ENCODE results near the gene CLMP.

The CLMP gene

DNA sequence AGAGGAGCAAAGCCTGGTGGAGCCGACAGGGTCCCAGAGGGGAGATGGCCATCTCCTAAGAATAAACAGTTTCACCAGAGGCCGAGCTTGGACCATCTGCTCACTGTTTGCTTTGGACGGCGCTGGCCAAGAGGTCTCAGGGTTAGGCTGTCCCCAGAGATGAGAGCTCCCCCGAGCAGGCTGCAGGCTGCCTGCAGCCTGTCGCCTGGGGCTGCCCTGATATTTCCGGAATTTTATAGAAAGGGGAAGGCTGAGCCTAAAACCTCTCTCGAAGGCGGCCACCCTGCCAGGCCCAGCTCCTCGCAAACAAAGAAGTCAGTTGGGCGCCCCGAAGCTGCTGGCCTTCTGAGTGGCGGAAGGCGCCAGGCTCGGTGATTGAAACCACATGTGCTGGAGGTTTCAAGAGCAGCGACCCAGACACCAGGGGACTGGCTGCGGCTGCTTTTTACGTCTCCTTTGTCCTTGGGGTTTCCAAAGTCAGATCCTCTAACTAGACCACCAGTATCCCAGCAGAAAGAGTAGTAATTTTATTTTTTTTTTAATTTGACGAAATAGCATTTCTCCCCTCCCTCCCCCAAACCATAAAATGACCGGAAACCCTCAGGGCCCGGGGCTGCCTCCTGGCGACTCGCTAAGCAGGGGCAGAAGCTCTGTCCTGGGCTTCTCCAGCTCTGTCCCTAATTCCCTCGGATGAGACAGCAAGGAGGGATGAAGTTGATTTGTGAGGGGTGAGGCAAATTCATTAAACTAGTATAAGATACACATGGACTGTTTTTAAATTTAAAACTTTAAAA, 57.4 kb downstream of the CLMP start (continued):
- no peak for TF ChIP-seq PATZ1 (CRISPR knock-in tag; IDR thresholded peaks at IDR 0.05; ENCODE audit: borderline replicate concordance)
- TF ChIP-seq POU6F1 (CRISPR knock-in tag; IDR thresholded peaks at IDR 0.05; ENCODE audit: borderline replicate concordance, low read depth) = no peak
- TF ChIP-seq ZFP30 (CRISPR knock-in tag; IDR thresholded peaks at IDR 0.05) = no peak
- TF ChIP-seq, protein P1, sequence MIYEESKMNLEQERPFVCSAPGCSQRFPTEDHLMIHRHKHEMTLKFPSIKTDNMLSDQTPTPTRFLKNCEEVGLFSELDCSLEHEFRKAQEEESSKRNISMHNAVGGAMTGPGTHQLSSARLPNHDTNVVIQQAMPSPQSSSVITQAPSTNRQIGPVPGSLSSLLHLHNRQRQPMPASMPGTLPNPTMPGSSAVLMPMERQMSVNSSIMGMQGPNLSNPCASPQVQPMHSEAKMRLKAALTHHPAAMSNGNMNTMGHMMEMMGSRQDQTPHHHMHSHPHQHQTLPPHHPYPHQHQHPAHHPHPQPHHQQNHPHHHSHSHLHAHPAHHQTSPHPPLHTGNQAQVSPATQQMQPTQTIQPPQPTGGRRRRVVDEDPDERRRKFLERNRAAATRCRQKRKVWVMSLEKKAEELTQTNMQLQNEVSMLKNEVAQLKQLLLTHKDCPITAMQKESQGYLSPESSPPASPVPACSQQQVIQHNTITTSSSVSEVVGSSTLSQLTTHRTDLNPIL (CRISPR knock-in tag; IDR thresholded peaks at IDR 0.05; ENCODE audit: low read depth) = 0 out of 2 replicates have a peak, but pooled peaks have one; percentile 12
- TF ChIP-seq TOX (CRISPR knock-in tag; IDR thresholded peaks at IDR 0.05; ENCODE audit: borderline replicate concordance) = no peak
- TF ChIP-seq BACH2 (CRISPR knock-in tag; IDR thresholded peaks at IDR 0.05; ENCODE audit: borderline replicate concordance) = no peak
- TF ChIP-seq ZC3H10 (CRISPR knock-in tag; IDR thresholded peaks at IDR 0.05) = no peak
- TF ChIP-seq TSHZ2 (CRISPR knock-in tag; IDR thresholded peaks at IDR 0.05) = peak; percentile 84
- TF ChIP-seq ZNF70 (CRISPR knock-in tag; IDR thresholded peaks at IDR 0.05) = no peak
- TF ChIP-seq GLIS3 (CRISPR knock-in tag; IDR thresholded peaks at IDR 0.05) = no peak
- no peak for TF ChIP-seq ESRRG (CRISPR knock-in tag; IDR thresholded peaks at IDR 0.05)
- no peak for TF ChIP-seq ZNF8 (CRISPR knock-in tag; IDR thresholded peaks at IDR 0.05)

DNA sequence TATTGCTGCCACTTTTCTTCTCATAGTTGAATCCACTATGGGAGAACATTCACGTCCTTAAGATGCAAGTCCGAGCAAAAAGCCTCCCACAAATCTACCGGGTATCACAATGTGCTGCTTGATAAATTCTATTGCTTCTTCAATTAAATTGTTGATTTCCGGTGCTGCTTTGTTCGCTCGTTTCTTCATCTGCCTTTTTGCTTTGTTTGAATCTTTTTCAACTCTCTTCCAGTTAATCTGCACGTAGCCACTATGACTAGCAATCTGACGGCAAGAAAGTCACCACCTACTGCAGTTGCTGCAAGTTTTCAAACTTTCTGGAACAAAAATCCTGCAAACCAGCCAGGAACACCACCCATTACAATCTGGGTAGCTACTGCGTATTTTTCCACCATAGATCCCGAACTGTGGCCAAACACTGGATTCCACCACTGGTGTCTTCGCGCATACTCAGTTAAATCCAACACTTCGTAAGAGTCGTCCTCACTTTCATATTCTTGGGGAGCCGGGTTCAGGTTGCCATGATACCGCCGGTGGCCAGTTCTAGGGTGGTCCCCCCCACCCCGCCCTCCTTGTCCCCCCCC, 59.1 kb downstream of the CLMP start:
- no peak for ATAC-seq
- TF ChIP-seq ZNF8 (CRISPR knock-in tag; IDR thresholded peaks at IDR 0.05) (no peak), TOX (CRISPR knock-in tag; IDR thresholded peaks at IDR 0.05; ENCODE audit: borderline replicate concordance) (no peak), BACH2 (CRISPR knock-in tag; IDR thresholded peaks at IDR 0.05; ENCODE audit: borderline replicate concordance) (no peak), SNAI2 (CRISPR knock-in tag; IDR thresholded peaks at IDR 0.05) (no peak), TSHZ2 (CRISPR knock-in tag; IDR thresholded peaks at IDR 0.05) (no peak), ARNTL (CRISPR knock-in tag; IDR thresholded peaks at IDR 0.05; ENCODE audit: borderline replicate concordance, low read depth) (no peak), GLIS3 (CRISPR knock-in tag; IDR thresholded peaks at IDR 0.05) (no peak), POU6F1 (CRISPR knock-in tag; IDR thresholded peaks at IDR 0.05; ENCODE audit: borderline replicate concordance, low read depth) (no peak)

Measured in SK-N-SH treated with all-trans-retinoic acid at 6 μM for 48 hours (cell line).